HEK293 (cell line): ENCODE results near the gene ECT2L.

Experiments used
- CTCF ChIA-PET: fragments of 350-600 bp; formaldehyde crosslinking; extraction: SDS; loops from one replicate; lab custom pipeline; 2021; ENCODE audit warnings: antibody characterized with exemption; lab: Yijun Ruan, JAX
- POLR2A ChIA-PET: fragments of 300-600 bp; formaldehyde crosslinking; extraction: SDS; loops from one replicate; lab custom pipeline; 2020; ENCODE audit warnings: antibody characterized with exemption, inconsistent platforms; lab: Yijun Ruan, JAX
- H3K27ac ChIP-seq: fragments of 200-500 bp; sonication (Bioruptor generic); 2 replicates; pipeline ENCODE4 v1.5.1; 2014; ENCODE audit warnings: low read depth, low read length, control low read depth, inconsistent platforms; ENCODE audit errors: extremely low read depth
- H3K36me3 ChIP-seq, 2 experiments: fragments of 200-500 bp in 1 of 2; sonication (Bioruptor generic) in 1 of 2; 1 replicate in 1 of 2; 2 replicates in 1 of 2; pipeline ENCODE4 v1.5.1; 2014 to 2017; ENCODE audit warnings: inconsistent platforms in 2 of 2, low read length in 2 of 2; ENCODE audit not compliant: control insufficient read depth in 2 of 2, insufficient read depth in 1 of 2
- H3K4me1 ChIP-seq: fragments of 200-500 bp; sonication (Bioruptor generic); 2 replicates; pipeline ENCODE4 v1.5.1; 2014; ENCODE audit warnings: mild to moderate bottlenecking, low read length, inconsistent platforms; ENCODE audit not compliant: control insufficient read depth, insufficient read depth
- H3K4me3 ChIP-seq: 2 replicates; pipeline ENCODE4 v1.5.1; 2011; ENCODE audit warnings: low read depth, mild to moderate bottlenecking, control low read depth, low read length, moderate library complexity
- H3K9me3 ChIP-seq: fragments of 200-500 bp; sonication (Bioruptor generic); 2 replicates; pipeline ENCODE4 v1.5.1; 2014; ENCODE audit warnings: low read depth, low read length, inconsistent platforms; ENCODE audit not compliant: control insufficient read depth, insufficient read depth
- AEBP2 ChIP-seq: fragments of 450-650 bp; formaldehyde crosslinking; IDR thresholded peaks from 2 replicates; pipeline ENCODE4 v1.5.1; 2016; ENCODE audit warnings: missing biosample characterization, missing genetic modification characterization, borderline replicate concordance
- BCL6B ChIP-seq: fragments of 450-650 bp; formaldehyde crosslinking; IDR thresholded peaks from 2 replicates; pipeline ENCODE4 v1.5.1; 2017; ENCODE audit warnings: missing biosample characterization, missing genetic modification characterization
- MEIS1 ChIP-seq: sonication (generic); formaldehyde crosslinking; IDR thresholded peaks from 2 replicates; pipeline ENCODE4 v1.8.1; 2022; ENCODE audit warnings: missing genetic modification reagents, mild to moderate bottlenecking, borderline replicate concordance
- PRDM1 ChIP-seq: fragments of 450-650 bp; formaldehyde crosslinking; IDR thresholded peaks from 2 replicates; pipeline ENCODE4; 2016; ENCODE audit warnings: missing biosample characterization, missing genetic modification characterization
- REST ChIP-seq: fragments of 450-650 bp; formaldehyde crosslinking; IDR thresholded peaks from 2 replicates; pipeline ENCODE4 v1.5.1; 2016; ENCODE audit warnings: missing biosample characterization, missing genetic modification characterization
- WT1 ChIP-seq: fragments of 450-650 bp; formaldehyde crosslinking; IDR thresholded peaks from 2 replicates; pipeline ENCODE4 v1.5.1; 2016; ENCODE audit warnings: missing biosample characterization, missing genetic modification characterization
- YY2 ChIP-seq: fragments of 450-650 bp; formaldehyde crosslinking; IDR thresholded peaks from 2 replicates; pipeline ENCODE4 v1.5.1; 2016; ENCODE audit warnings: missing biosample characterization, missing genetic modification characterization
- ZNF114 ChIP-seq: fragments of 450-650 bp; formaldehyde crosslinking; IDR thresholded peaks from 2 replicates; pipeline ENCODE4 v1.5.0; 2017; ENCODE audit warnings: missing biosample characterization, missing genetic modification characterization
- ZNF132 ChIP-seq: fragments of 450-650 bp; formaldehyde crosslinking; IDR thresholded peaks from 2 replicates; pipeline ENCODE4 v1.5.1; 2017; ENCODE audit warnings: missing biosample characterization, missing genetic modification characterization, borderline replicate concordance
- ZNF133 ChIP-seq: fragments of 450-650 bp; formaldehyde crosslinking; IDR thresholded peaks from 2 replicates; pipeline ENCODE4 v1.5.1; 2016; ENCODE audit warnings: missing biosample characterization, missing genetic modification characterization
- ZNF157 ChIP-seq: fragments of 450-650 bp; formaldehyde crosslinking; IDR thresholded peaks from 2 replicates; pipeline ENCODE4 v1.5.1; 2016; ENCODE audit warnings: missing biosample characterization, missing genetic modification characterization
- ZNF335 ChIP-seq: fragments of 450-650 bp; formaldehyde crosslinking; conservative IDR thresholded peaks from 2 replicates; pipeline ENCODE4 v1.5.1; 2016; ENCODE audit warnings: missing biosample characterization, missing genetic modification characterization
- ZNF416 ChIP-seq: fragments of 450-650 bp; formaldehyde crosslinking; IDR thresholded peaks from 2 replicates; pipeline ENCODE4 v1.5.1; 2016; ENCODE audit warnings: missing biosample characterization, missing genetic modification characterization
- ZNF514 ChIP-seq: fragments of 450-650 bp; formaldehyde crosslinking; IDR thresholded peaks from 2 replicates; pipeline ENCODE4 v1.5.1; 2016; ENCODE audit warnings: missing biosample characterization, missing genetic modification characterization
- ZNF518A ChIP-seq: fragments of 450-650 bp; formaldehyde crosslinking; conservative IDR thresholded peaks from 2 replicates; pipeline ENCODE4 v1.5.1; 2016; ENCODE audit warnings: low read depth, missing biosample characterization, missing genetic modification characterization
- ZNF610 ChIP-seq: fragments of 450-650 bp; formaldehyde crosslinking; IDR thresholded peaks from 2 replicates; pipeline ENCODE4 v1.5.1; 2016; ENCODE audit warnings: missing biosample characterization, missing genetic modification characterization, borderline replicate concordance

ECT2L gene

GRCh38 chr6:138857775-138858174 is 61.9 kb downstream of the ECT2L start:
- TF ChIP-seq BCL6B (tag by site-specific recombination) (no peak), MEIS1 (CRISPR knock-in tag) (no peak), ZNF335 (tag by site-specific recombination) (no peak)
- TF ChIP-seq, all 188 proteins: peak for 0
- H3K4me3 ChIP-seq, result no peak overlapping the region
- H3K36me3 ChIP-seq, result no peaks in the 10 kb centered on the region
- POLR2A ChIA-PET, result no interaction called here
- no peaks in the 10 kb centered on the region for H3K9me3 ChIP-seq
- CTCF ChIA-PET, result interaction anchor here (1.2 kb wide), 1 partner anchor 41 kb away, joined by 3 read pairs; no protein-coding TSS in a partner anchor
- no peak overlapping the region for H3K27ac ChIP-seq
- no peaks in the 10 kb centered on the region for H3K4me1 ChIP-seq

GRCh38 chr6:138862456-138862855 is 66.6 kb downstream of the ECT2L start:
- Histone ChIP-seq H3K4me3 (no peak overlapping the region), H3K27ac (no peak overlapping the region)
- TF ChIP-seq ZNF114 (tag by site-specific recombination), result no peak
- TF ChIP-seq ZNF157, result no peak
- no peak for TF ChIP-seq ZNF514 (tag by site-specific recombination)
- no peak for TF ChIP-seq ZNF416 (tag by site-specific recombination)
- no peak for TF ChIP-seq MEIS1 (CRISPR knock-in tag)
- TF ChIP-seq ZNF133, result no peak
- no peak for TF ChIP-seq PRDM1 (tag by site-specific recombination)
- TF ChIP-seq, all 188 proteins: peak for 0
- POLR2A ChIA-PET, result interaction anchor here (0.6 kb wide), 1 partner anchor 33 kb away, joined by 4 read pairs; no protein-coding TSS in a partner anchor
- H3K4me1 ChIP-seq, result no peaks in the 10 kb centered on the region
- H3K9me3 ChIP-seq, result no peaks in the 10 kb centered on the region
- no peaks in the 10 kb centered on the region for H3K36me3 ChIP-seq
- CTCF ChIA-PET, result interaction anchor here (0.6 kb wide), 1 partner anchor 270 kb away, joined by 3 read pairs; no protein-coding TSS in a partner anchor

- Histone ChIP-seq H3K4me3 (no peak overlapping the region), H3K27ac (no peak overlapping the region), H3K9me3 (no peaks in the 10 kb centered on the region), H3K4me1 (no peaks in the 10 kb centered on the region), H3K36me3 (no peaks in the 10 kb centered on the region)
- ChIA-PET CTCF (no interaction called here), POLR2A (no interaction called here)
- no peak for TF ChIP-seq WT1
- TF ChIP-seq REST (tag by site-specific recombination), result no peak
Observed at GRCh38 chr6:138863321-138863720, 67.4 kb downstream of the ECT2L start.

- CTCF ChIA-PET, result interaction anchor here (0.5 kb wide), 1 partner anchor 39 kb away, joined by 3 read pairs; no protein-coding TSS in a partner anchor
- POLR2A ChIA-PET, result interaction anchor here (0.6 kb wide), 1 partner anchor 76 kb away, joined by 3 read pairs; no protein-coding TSS in a partner anchor
- H3K9me3 ChIP-seq, result no peaks in the 10 kb centered on the region
- TF ChIP-seq ZNF610 (tag by site-specific recombination) (no peak), YY2 (tag by site-specific recombination) (no peak), ZNF518A (tag by site-specific recombination) (no peak), WT1 (no peak), AEBP2 (no peak), ZNF132 (no peak)
Observed at GRCh38 chr6:138864343-138864890, 68.5 kb downstream of the ECT2L start.

More at GRCh38 chr6:138864343-138864890, 68.5 kb downstream of the ECT2L start:
- Histone ChIP-seq H3K4me3 (no peak overlapping the region), H3K36me3 (no peaks in the 10 kb centered on the region), H3K4me1 (no peaks in the 10 kb centered on the region), H3K27ac (no peak overlapping the region)
